B cell (primary cell): ENCODE results near the gene GLB1L2.

Experiments
- CTCF ChIP-seq: fragments of 200-600 bp; IDR thresholded peaks from one replicate; pipeline ENCODE4 v1.8.0; 2022; ENCODE audit warnings: antibody characterized with exemption, mild to moderate bottlenecking
- EZH2 ChIP-seq: IDR thresholded peaks from 2 replicates; pipeline ENCODE4 v1.6.1; 2012; ENCODE audit warnings: borderline replicate concordance, low read depth, mild to moderate bottlenecking, moderate library complexity, low read length; ENCODE audit not compliant: insufficient read depth, poor library complexity, severe bottlenecking

GRCh38 chr11:134374891-134375550 lies 43.2 kb downstream of the GLB1L2 start:
- TF ChIP-seq CTCF (no peak), EZH2 (no peak)
